Caco-2 (cell line): ENCODE measurements around the gene SKIL. TPM values are rescaled to one million over a fixed set of nuclear protein-coding genes. Genes with fewer than 3 reads are reported as not detected.

Experiments
- BruUV-seq: library from RNA; stranded (reverse); fragments of 400-500 nt; replicated peaks from 2 replicates; lab custom pipeline; 2021; lab: Mats Ljungman, UMichigan
- CTCF ChIA-PET: fragments of 300-600 bp; sonication (Branson Sonifier 250); formaldehyde crosslinking; loops from one replicate; lab custom pipeline; 2022; ENCODE audit warnings: antibody characterized with exemption; lab: Charles Lee
- POLR2A ChIA-PET: fragments of 300-600 bp; sonication (Branson Sonifier 250); formaldehyde crosslinking; loops from one replicate; lab custom pipeline; 2022; ENCODE audit warnings: antibody characterized with exemption; lab: Charles Lee
- DNase-seq, 2 experiments: peaks; one replicate each; pipeline versions ENCODE4 v3.0.0 to v3.0.0-alpha.2; 2020 to 2022
- H3K27me3 ChIP-seq: replicated peaks from 2 replicates; pipeline ENCODE4 v1.6.0; 2011; ENCODE audit warnings: low read length; ENCODE audit not compliant: control insufficient read depth, insufficient read depth
- H3K36me3 ChIP-seq: 2 replicates; pipeline ENCODE4 v1.5.1; 2011; ENCODE audit warnings: low read length; ENCODE audit not compliant: control insufficient read depth, insufficient read depth
- H3K4me1 ChIP-seq: fragments of 250-450 bp; sonication (Bioruptor Pico); 2 replicates; pipeline ENCODE4 v1.5.1; 2020; ENCODE audit warnings: mild to moderate bottlenecking
- H3K4me3 ChIP-seq: 2 replicates; pipeline ENCODE4 v1.5.1; 2011; ENCODE audit warnings: low read depth, mild to moderate bottlenecking, control low read depth, low read length
- H3K9me3 ChIP-seq: fragments of 250-450 bp; sonication (Bioruptor Pico); 2 replicates; pipeline ENCODE4 v1.5.1; 2020; ENCODE audit warnings: mild to moderate bottlenecking, moderate library complexity
- H3K27ac Mint-ChIP-seq: one replicate; pipeline ENCODE4 v1.8.0; 2022; ENCODE audit warnings: mixed read lengths; ENCODE audit not compliant: unreplicated experiment
- H3K27me3 Mint-ChIP-seq: one replicate; pipeline ENCODE4 v1.8.0; 2022; ENCODE audit warnings: mixed read lengths; ENCODE audit not compliant: insufficient read depth, unreplicated experiment
- H3K36me3 Mint-ChIP-seq: one replicate; pipeline ENCODE4 v1.8.0; 2022; ENCODE audit warnings: mild to moderate bottlenecking, mixed read lengths; ENCODE audit not compliant: insufficient read depth, unreplicated experiment
- H3K4me1 Mint-ChIP-seq: one replicate; pipeline ENCODE4 v1.8.0; 2022; ENCODE audit warnings: low read depth, mixed read lengths; ENCODE audit not compliant: unreplicated experiment
- H3K4me3 Mint-ChIP-seq: one replicate; pipeline ENCODE4 v1.8.0; 2022; ENCODE audit warnings: mild to moderate bottlenecking, moderate library complexity, mixed read lengths; ENCODE audit not compliant: unreplicated experiment
- H3K9me3 Mint-ChIP-seq: one replicate; pipeline ENCODE4 v1.8.0; 2022; ENCODE audit warnings: mixed read lengths; ENCODE audit not compliant: unreplicated experiment
- CTCF ChIP-seq, 2 experiments: fragments of 200-600 bp in 1 of 2; IDR thresholded peaks; 1 replicate in 1 of 2; 2 replicates in 1 of 2; pipeline versions ENCODE4 v1.5.1 to v1.8.0; 2011 to 2022; ENCODE audit warnings: antibody characterized with exemption in 1 of 2, control low read depth in 1 of 2, inconsistent platforms in 1 of 2, low read depth in 1 of 2, low read length in 1 of 2, mild to moderate bottlenecking in 1 of 2, moderate library complexity in 1 of 2; ENCODE audit not compliant: insufficient read depth in 1 of 2, severe bottlenecking in 1 of 2, unreplicated experiment in 1 of 2
- intact Hi-C: fragments of 100-400 bp; cut with micrococcal nuclease; formaldehyde crosslinking; loops from one replicate; pipeline ENCODE4 v1.10.0; 2022; ENCODE audit not compliant: unreplicated experiment
- total RNA-seq: library from RNA; stranded (reverse); gene quantifications from 2 replicates; pipeline ENCODE4 v1.2.3, GENCODE V29; 2022

The SKIL gene
- total RNA-seq, 1 experiment from 2014 or later, result 19.6 TPM

GRCh38 chr3:170359178-170359704, 1.7 kb downstream of the SKIL start:
- intact Hi-C loops, result no loop called here
- no peaks in the 10 kb centered on the region for H3K36me3 ChIP-seq
- H3K4me3 ChIP-seq, result no peak overlapping the region
- no peaks in the 10 kb centered on the region for H3K9me3 ChIP-seq
- Mint-ChIP-seq H3K27me3 (no peaks in the 10 kb centered on the region), H3K36me3 (peaks cover 22% of the 10 kb centered on the region), H3K4me3 (peak overlapping the region; percentile 92), H3K27ac (no peak overlapping the region), H3K4me1 (peaks cover 13% of the 10 kb centered on the region), H3K9me3 (no peaks in the 10 kb centered on the region)
- no peak for TF ChIP-seq CTCF (IDR thresholded peaks at IDR 0.05; ENCODE audit: insufficient read depth in 1 of 2, low read depth in 1 of 2, low read length in 1 of 2, severe bottlenecking in 1 of 2, unreplicated experiment in 1 of 2)
- ChIA-PET POLR2A (no interaction called here), CTCF (no interaction called here)
- DNase-seq, result no peak
- no TSS peak for BruUV-seq
- H3K4me1 ChIP-seq, result peaks cover 5% of the 10 kb centered on the region
- H3K27me3 ChIP-seq, result no peaks in the 10 kb centered on the region

- intact Hi-C loops, result no loop called here
- ChIA-PET CTCF (interaction anchor here (0.6 kb wide), 1 partner anchor 172 kb away, joined by 3 read pairs; no protein-coding TSS in a partner anchor), POLR2A (no interaction called here)
- no TSS peak for BruUV-seq
- no peaks in the 10 kb centered on the region for H3K27me3 ChIP-seq
- H3K9me3 ChIP-seq, result no peaks in the 10 kb centered on the region
- H3K27ac Mint-ChIP-seq, result no peak overlapping the region
- H3K4me3 Mint-ChIP-seq, result no peak overlapping the region
- no peak for TF ChIP-seq CTCF (IDR thresholded peaks at IDR 0.05; ENCODE audit: insufficient read depth in 1 of 2, low read depth in 1 of 2, low read length in 1 of 2, severe bottlenecking in 1 of 2, unreplicated experiment in 1 of 2)
- peaks cover 27% of the 10 kb centered on the region for H3K36me3 Mint-ChIP-seq
- no peaks in the 10 kb centered on the region for H3K36me3 ChIP-seq
- H3K27me3 Mint-ChIP-seq, result no peaks in the 10 kb centered on the region
- peaks cover 8% of the 10 kb centered on the region for H3K4me1 Mint-ChIP-seq
- H3K9me3 Mint-ChIP-seq, result no peaks in the 10 kb centered on the region
- no peak overlapping the region for H3K4me3 ChIP-seq
- peaks cover 3% of the 10 kb centered on the region for H3K4me1 ChIP-seq
- no peak for DNase-seq
These were observed 3.0 kb downstream of the SKIL start for GRCh38 chr3:170360466-170360865.

- POLR2A ChIA-PET, result no interaction called here
- H3K27me3 Mint-ChIP-seq, result no peaks in the 10 kb centered on the region
These were observed 3.4 kb downstream of the SKIL start for GRCh38 chr3:170360916-170361315.

More at GRCh38 chr3:170360916-170361315, 3.4 kb downstream of the SKIL start:
- H3K4me1 ChIP-seq, result no peaks in the 10 kb centered on the region
- BruUV-seq, result no TSS peak
- Mint-ChIP-seq H3K27ac (no peak overlapping the region), H3K36me3 (peaks cover 27% of the 10 kb centered on the region), H3K9me3 (no peaks in the 10 kb centered on the region), H3K4me1 (peaks cover 4% of the 10 kb centered on the region), H3K4me3 (no peak overlapping the region)
- no peak for TF ChIP-seq CTCF (IDR thresholded peaks at IDR 0.05; ENCODE audit: insufficient read depth in 1 of 2, low read depth in 1 of 2, low read length in 1 of 2, severe bottlenecking in 1 of 2, unreplicated experiment in 1 of 2)
- H3K9me3 ChIP-seq, result no peaks in the 10 kb centered on the region
- H3K4me3 ChIP-seq, result no peak overlapping the region
- intact Hi-C loops, result no loop called here
- H3K36me3 ChIP-seq, result no peaks in the 10 kb centered on the region
- no peak for DNase-seq
- CTCF ChIA-PET, result no interaction called here
- no peaks in the 10 kb centered on the region for H3K27me3 ChIP-seq
